Activated T-helper 17 cell treated with anti-CD3 and anti-CD28 coated beads, Interleukin-2, amount 50 U/mL, for 72 hours (primary cell): ENCODE data around the gene SLC35C1. TPM values are rescaled to one million over a fixed set of nuclear protein-coding genes. Genes with fewer than 3 reads are reported as not detected.
A peak's percentile ranks its signal among the peaks of the same experiment; 100 is the strongest.
"Not testable (repeated sequence)": the region's sequence is repeated elsewhere in the genome, so short reads cannot be mapped to it uniquely, and the experiment has no call there.

Source experiments
- ATAC-seq: fragments of 150-1000 bp; cut with Tn5 transposase; replicated peaks from 2 replicates; pipeline ENCODE4 v1.10.0; 2021; ENCODE audit warnings: mild to moderate bottlenecking, moderate library complexity
- H3K27ac Mint-ChIP-seq: one replicate; pipeline ENCODE4 v1.8.0; 2022; ENCODE audit warnings: mixed read lengths
- H3K27me3 Mint-ChIP-seq: one replicate; pipeline ENCODE4 v1.8.0; 2022; ENCODE audit warnings: mixed read lengths
- H3K36me3 Mint-ChIP-seq: one replicate; pipeline ENCODE4 v1.8.0; 2022; ENCODE audit warnings: low read depth, mild to moderate bottlenecking, mixed read lengths
- H3K4me1 Mint-ChIP-seq: one replicate; pipeline ENCODE4 v1.8.0; 2022; ENCODE audit warnings: mixed read lengths
- H3K4me3 Mint-ChIP-seq: one replicate; pipeline ENCODE4 v1.8.0; 2022; ENCODE audit warnings: mild to moderate bottlenecking, mixed read lengths
- H3K9me3 Mint-ChIP-seq: one replicate; pipeline ENCODE4 v1.8.0; 2022; ENCODE audit warnings: mixed read lengths
- total RNA-seq, 2 donors: library from RNA; stranded (reverse); gene quantifications; one replicate each; pipeline ENCODE4 v1.2.3, GENCODE V29; 2022

The SLC35C1 gene
- total RNA-seq, 2 donors from 2014 or later = 8.7 to 18.9 TPM

DNA sequence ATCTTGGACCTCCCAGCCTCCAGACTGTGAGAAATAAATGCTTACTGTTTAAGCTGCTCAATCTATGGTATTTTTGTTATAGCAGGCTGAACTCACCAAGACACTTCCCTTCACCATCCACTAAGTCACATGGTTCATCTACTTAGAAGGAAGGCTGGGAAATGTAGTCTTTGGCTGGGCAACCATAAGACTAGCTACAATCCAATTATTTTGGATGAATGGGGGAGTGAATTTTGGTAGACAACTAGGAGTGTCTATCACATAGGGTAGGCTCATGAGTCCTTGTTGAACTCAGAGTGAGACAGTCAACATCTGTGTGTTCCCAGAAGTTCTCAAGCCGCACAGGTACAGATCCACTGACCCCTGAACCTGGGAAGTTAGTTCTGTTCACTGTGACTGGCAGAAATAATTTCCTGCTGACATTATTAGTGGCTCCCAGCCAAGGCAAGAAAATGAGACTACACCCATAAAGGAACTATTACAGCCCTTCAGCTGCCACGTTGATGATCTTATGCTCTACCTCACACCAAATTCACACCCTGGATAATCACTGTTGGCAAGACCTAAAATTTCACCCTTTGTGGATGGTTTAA lies 3.1 kb upstream of the SLC35C1 start:
- Mint-ChIP-seq H3K9me3 (no peaks in the 10 kb centered on the region), H3K27ac (no peak overlapping the region), H3K36me3 (no peaks in the 10 kb centered on the region), H3K4me1 (peaks cover 7% of the 10 kb centered on the region), H3K4me3 (no peak overlapping the region), H3K27me3 (no peaks in the 10 kb centered on the region)
- no peak for ATAC-seq

DNA sequence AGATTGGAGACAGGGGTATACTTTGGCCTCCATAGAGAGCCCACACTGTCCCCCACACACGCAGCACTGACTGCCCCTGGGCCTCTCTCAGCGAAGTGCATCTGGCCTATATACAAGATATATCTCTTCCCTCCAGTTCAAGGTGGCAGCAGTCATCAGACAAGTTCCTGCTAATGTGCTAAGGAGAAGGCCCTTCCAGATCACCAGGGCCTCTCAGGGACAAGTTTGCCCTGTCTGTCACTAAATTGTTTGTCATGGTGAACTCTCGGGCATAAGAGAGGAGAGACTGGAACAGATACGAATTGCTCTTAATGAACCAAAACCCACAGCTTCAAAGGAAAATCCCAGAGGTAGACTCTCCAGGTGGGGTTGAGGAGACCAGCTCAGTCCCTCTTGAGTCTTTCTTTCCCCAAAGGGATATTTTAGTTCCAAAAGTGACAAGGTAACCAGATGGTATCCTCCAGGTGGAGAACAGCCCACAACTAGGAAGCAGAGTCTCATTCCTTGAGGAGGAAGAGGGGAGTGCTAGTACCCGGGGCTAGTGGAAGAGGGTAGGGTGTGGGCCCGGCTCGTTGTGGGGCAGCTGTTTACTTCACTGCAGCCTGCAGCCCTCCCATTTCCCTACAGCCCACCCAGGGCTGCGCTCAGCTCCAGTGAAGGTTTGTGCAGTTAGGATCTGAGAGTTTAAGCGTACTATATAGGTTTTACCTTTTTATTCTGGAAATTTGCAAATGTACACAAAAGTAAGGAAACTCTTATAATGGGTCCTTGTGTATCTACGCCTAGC lies 2.2 kb upstream of the SLC35C1 start:
- no peaks in the 10 kb centered on the region for H3K36me3 Mint-ChIP-seq
- no peak for ATAC-seq
- H3K4me1 Mint-ChIP-seq = peaks cover 13% of the 10 kb centered on the region
- no peaks in the 10 kb centered on the region for H3K9me3 Mint-ChIP-seq
- no peaks in the 10 kb centered on the region for H3K27me3 Mint-ChIP-seq
- H3K4me3 Mint-ChIP-seq = peak overlapping the region; percentile 77
- H3K27ac Mint-ChIP-seq = no peak overlapping the region

DNA sequence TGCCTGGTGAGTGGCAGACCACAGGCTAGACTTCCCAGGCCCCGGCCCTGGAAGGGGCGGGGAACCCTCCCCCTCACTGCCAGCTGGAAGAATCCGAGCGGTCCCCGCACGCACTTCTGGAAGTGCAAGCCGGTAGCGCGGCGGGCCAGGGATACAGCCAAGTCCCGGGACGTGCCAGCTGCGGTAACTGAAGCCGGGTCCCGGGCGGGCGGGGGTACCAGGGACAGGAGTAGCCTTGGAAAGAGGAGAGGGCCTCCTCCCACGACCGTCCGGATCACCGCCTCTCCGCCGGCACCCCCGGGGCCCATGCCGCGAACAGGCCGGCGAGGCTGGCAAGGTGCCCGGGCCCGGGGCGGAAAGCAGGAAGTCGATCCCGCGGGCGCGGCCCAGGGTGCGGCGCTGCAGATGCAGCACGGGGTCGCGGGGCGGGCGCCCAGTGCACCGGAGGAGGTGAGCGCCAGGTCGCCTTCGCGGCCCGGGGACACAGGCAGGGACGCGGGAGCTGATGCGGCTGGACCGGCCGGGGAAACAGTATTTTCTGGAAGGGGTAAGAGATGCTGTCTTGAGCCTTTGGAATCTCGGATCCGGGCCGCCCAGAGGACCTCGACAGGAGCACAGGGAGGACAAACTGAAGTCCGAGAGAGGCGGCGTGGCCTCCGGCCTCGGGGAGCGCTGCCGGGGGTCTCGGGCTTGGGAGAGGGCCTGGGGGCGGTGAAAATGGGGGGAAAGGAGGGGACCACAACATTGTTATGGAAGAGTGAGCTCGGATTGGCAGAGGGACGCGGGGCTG lies 783 bp upstream of the SLC35C1 start:
- no peaks in the 10 kb centered on the region for H3K9me3 Mint-ChIP-seq
- peaks cover 10% of the 10 kb centered on the region for H3K36me3 Mint-ChIP-seq
- ATAC-seq = peak; percentile 53
- no peaks in the 10 kb centered on the region for H3K27me3 Mint-ChIP-seq
- peaks cover 13% of the 10 kb centered on the region for H3K4me1 Mint-ChIP-seq
- H3K4me3 Mint-ChIP-seq = peak overlapping the region; percentile 77
- H3K27ac Mint-ChIP-seq = peak overlapping the region; percentile 69

DNA sequence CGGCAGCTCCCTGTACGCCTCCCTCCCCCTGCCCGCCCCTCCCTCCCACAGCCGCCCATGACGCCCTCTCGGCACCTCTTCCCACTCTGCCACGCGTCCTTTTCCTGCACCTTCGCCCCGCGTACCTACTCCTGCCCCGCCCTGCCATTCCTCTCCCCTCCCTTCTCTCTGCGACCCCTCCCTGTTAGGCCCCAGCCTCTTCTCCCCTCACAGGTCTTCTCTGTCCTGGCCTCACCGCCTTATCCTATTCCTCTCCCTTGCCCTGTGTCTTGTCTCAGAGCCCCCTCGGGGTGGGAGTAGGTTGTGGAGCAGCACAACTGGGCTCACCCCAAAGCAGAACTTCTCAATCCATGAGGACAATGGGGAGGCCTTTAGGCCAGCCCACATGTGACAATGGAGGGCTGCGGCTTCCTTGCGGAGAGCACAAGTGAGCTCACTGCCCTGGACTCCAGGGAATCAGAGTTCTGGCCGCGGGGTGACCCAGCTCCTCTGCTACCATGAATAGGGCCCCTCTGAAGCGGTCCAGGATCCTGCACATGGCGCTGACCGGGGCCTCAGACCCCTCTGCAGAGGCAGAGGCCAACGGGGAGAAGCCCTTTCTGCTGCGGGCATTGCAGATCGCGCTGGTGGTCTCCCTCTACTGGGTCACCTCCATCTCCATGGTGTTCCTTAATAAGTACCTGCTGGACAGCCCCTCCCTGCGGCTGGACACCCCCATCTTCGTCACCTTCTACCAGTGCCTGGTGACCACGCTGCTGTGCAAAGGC lies 539 bp downstream of the SLC35C1 start:
- peaks cover 20% of the 10 kb centered on the region for H3K4me1 Mint-ChIP-seq
- H3K27ac Mint-ChIP-seq = peak overlapping the region; percentile 69
- peaks cover 21% of the 10 kb centered on the region for H3K36me3 Mint-ChIP-seq
- peak overlapping the region; percentile 77 for H3K4me3 Mint-ChIP-seq
- no peaks in the 10 kb centered on the region for H3K27me3 Mint-ChIP-seq
- peak; percentile 42 for ATAC-seq
- H3K9me3 Mint-ChIP-seq = no peaks in the 10 kb centered on the region

DNA sequence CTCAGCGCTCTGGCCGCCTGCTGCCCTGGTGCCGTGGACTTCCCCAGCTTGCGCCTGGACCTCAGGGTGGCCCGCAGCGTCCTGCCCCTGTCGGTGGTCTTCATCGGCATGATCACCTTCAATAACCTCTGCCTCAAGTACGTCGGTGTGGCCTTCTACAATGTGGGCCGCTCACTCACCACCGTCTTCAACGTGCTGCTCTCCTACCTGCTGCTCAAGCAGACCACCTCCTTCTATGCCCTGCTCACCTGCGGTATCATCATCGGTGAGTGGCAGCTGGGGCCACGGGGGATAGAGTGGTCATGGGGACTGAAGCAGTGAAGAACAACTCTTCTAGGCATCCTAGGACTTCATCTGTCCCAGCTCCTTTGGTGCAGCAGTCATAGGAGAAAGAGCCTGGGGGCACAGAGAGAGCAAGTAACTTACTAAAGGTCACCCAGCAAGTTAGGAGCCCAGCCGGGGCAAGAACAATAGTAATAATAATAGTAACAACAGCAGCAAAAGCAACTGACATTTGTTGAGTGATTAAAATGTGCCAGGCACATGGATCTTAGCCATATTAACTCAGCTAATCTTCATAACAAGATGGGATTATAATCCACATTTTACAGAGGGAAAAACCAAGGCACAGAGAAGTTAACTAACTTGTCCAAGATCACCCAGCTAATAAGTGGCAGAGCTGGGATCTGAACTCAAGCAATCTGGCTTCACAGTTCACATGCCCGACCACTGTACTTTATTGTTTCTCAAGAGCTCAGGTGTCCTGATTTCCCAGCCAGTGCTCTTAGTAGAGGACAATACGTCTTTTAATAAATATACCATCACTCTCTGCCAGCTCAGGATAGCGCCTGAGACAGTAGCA lies 1.4 kb downstream of the SLC35C1 start:
- Mint-ChIP-seq H3K9me3 (no peaks in the 10 kb centered on the region), H3K27me3 (no peaks in the 10 kb centered on the region), H3K36me3 (peaks cover 25% of the 10 kb centered on the region), H3K4me1 (peaks cover 20% of the 10 kb centered on the region), H3K27ac (peak overlapping the region; percentile 69), H3K4me3 (peak overlapping the region; percentile 77)
- no peak for ATAC-seq

DNA sequence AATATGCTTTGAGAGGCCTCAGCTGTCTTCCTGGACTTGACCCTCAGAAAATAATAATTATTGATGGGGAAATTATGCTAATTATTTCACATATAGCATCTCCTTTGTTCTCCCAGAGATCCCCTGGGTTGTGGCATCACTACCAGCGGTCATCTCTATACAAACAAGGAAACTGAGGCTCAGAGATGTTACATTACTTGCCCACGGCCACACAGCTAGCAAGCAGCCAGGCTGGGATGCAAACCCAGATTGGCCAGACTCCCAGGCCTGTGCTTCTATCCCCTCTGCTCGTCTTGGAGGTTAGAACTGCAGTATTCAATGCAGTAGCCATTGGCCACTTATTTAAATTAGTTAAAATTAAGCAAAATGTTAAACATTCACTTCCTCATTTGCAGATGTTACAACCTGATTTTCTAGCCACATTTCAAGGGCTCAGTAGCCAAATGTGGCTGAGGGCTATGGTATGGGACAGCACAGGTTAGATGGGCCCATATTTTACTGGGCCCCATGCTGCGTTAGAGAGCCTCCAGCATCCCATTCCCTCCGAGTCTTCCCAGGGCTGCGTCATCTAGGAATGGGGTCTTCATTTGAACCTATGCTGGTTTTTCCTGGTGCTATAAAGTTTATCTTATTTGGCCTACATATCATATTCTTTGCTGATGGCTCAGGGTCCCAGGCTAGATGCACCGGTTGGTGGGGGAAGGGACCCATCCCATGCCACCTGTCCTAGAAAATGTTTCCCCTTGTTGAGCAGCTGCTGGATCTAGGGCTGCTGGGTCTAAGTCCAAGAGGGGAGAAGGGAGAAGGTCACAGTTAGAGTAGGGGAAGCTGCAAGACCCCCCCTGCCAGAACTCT lies 2.2 kb downstream of the SLC35C1 start:
- H3K27me3 Mint-ChIP-seq = no peaks in the 10 kb centered on the region
- H3K4me1 Mint-ChIP-seq = peaks cover 20% of the 10 kb centered on the region
- ATAC-seq = no peak
- H3K4me3 Mint-ChIP-seq = peak overlapping the region; percentile 77
- H3K9me3 Mint-ChIP-seq = no peaks in the 10 kb centered on the region
- H3K27ac Mint-ChIP-seq = peak overlapping the region; percentile 78
- peaks cover 27% of the 10 kb centered on the region for H3K36me3 Mint-ChIP-seq

DNA sequence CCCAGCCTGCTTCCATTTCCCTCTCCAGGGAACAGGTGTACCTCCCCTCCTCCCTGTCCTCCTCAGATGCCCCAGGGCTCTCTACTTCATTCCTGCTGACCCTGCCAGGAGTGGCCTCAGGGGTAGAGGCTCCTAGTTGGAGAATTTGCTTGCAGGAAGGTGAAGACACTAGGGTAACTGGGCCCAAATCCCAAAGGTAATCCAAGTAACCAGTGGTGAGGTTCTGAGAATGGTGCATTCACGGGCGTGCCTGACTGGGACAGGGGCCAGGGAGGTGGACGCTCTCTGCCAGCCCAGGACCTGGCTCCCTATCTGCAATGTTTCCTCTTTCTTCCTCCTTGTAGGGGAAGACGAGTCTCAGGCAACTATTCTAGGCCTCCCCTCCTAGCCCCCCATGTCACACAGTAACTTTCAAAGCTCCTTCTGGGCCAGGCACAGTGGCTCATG lies 2.9 kb downstream of the SLC35C1 start:
- peaks cover 30% of the 10 kb centered on the region for H3K36me3 Mint-ChIP-seq
- ATAC-seq = no peak
- peak overlapping the region; percentile 78 for H3K27ac Mint-ChIP-seq
- peak overlapping the region; percentile 77 for H3K4me3 Mint-ChIP-seq
- H3K4me1 Mint-ChIP-seq = peaks cover 20% of the 10 kb centered on the region
- H3K9me3 Mint-ChIP-seq = no peaks in the 10 kb centered on the region
- H3K27me3 Mint-ChIP-seq = no peaks in the 10 kb centered on the region

DNA sequence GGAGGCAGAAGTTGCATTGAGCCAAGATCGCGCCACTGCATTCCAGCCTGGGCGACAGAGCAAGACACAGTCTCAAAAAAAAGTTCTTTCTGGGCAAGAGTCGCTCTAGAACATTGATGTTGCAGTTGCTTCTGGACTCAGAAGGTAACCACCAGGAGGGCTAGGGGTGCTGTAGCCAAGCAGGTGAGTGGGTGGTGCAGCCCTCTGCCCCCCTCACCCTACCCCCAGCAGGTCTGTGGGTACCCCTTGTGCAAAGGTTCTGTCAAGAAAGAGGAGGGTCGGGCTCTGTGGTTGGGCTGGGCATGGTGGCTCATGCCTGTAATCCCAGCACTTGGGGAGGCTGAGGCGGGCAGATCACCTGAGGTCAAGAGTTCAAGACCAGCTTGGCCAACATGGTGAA lies 3.5 kb downstream of the SLC35C1 start:
- not testable (repeated sequence) for H3K9me3 Mint-ChIP-seq, ATAC-seq, H3K27me3 Mint-ChIP-seq
- Mint-ChIP-seq H3K36me3 (peaks cover 30% of the 10 kb centered on the region), H3K4me1 (peaks cover 20% of the 10 kb centered on the region), H3K27ac (peak overlapping the region; percentile 72), H3K4me3 (peak overlapping the region; percentile 77)

DNA sequence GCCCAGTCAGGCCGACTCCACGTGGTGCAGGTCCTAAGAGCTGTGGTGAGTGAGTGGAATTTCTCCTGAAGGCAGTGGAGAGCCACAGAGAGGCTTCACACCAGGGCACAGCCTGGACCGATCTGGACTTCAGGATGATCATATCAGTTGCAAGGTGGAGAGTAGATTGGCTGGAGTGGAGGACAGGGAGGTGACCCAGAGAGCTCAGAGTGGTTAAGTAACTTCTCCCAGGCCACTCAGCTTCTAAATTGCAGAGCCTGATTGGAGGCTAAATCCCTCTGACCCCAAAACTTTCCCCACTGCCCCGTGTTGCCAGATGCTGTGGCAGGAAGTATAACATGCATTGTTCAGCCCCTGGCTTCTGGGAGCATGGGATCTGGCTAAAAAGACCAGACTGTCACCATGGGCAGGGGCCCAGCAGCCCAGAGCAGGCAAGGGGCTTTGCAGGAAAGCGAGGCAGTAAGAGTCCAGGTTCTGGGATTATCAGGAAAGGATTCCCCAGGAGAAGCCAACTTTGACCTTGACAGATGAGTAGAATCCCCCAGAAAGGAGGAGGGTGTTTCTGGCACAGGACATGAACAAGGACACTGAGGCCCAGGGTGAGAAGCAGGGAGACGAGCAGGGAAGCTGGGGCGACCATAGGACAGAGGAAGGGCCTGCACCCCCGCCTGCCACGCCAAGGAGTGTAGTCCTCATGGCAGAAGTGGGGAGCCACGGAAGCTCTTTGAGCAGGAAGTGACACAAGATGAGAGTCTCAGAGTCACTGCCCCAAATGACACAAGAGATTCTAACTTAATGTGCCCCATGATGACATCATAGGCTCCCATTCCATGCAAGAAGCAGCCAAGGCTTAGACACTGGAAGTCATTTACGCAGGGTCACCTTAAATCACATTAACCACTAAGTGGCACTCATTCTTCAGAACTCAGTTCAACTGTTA lies 4.8 kb downstream of the SLC35C1 start:
- Mint-ChIP-seq H3K4me1 (peaks cover 20% of the 10 kb centered on the region), H3K36me3 (peaks cover 30% of the 10 kb centered on the region), H3K27ac (peak overlapping the region; percentile 72), H3K9me3 (no peaks in the 10 kb centered on the region), H3K4me3 (no peak overlapping the region), H3K27me3 (no peaks in the 10 kb centered on the region)
- no peak for ATAC-seq

DNA sequence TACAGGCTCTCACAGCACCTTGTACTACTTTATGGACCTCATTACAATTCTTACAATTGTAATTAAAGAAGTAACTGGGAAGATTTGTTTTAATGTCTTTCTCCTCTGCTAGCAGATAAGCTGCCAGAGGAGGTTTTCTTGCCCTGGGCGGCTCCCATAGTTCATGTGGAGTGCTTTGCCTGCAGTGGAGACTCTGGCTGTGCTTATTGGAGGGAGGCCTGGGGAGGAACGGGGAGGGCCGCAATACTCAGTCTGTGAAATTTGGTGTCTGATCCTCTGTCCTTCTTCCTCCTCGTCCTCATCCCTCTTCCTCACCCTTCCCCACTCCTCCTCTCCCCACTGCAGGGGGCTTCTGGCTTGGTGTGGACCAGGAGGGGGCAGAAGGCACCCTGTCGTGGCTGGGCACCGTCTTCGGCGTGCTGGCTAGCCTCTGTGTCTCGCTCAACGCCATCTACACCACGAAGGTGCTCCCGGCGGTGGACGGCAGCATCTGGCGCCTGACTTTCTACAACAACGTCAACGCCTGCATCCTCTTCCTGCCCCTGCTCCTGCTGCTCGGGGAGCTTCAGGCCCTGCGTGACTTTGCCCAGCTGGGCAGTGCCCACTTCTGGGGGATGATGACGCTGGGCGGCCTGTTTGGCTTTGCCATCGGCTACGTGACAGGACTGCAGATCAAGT lies 5.6 kb downstream of the SLC35C1 start:
- H3K27ac Mint-ChIP-seq = peak overlapping the region; percentile 72
- H3K27me3 Mint-ChIP-seq = no peaks in the 10 kb centered on the region
- no peaks in the 10 kb centered on the region for H3K9me3 Mint-ChIP-seq
- peaks cover 20% of the 10 kb centered on the region for H3K4me1 Mint-ChIP-seq
- H3K36me3 Mint-ChIP-seq = peaks cover 30% of the 10 kb centered on the region
- ATAC-seq = no peak
- no peak overlapping the region for H3K4me3 Mint-ChIP-seq

DNA sequence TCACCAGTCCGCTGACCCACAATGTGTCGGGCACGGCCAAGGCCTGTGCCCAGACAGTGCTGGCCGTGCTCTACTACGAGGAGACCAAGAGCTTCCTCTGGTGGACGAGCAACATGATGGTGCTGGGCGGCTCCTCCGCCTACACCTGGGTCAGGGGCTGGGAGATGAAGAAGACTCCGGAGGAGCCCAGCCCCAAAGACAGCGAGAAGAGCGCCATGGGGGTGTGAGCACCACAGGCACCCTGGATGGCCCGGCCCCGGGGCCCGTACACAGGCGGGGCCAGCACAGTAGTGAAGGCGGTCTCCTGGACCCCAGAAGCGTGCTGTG lies 6.1 kb downstream of the SLC35C1 start:
- Mint-ChIP-seq H3K36me3 (peaks cover 30% of the 10 kb centered on the region), H3K9me3 (no peaks in the 10 kb centered on the region), H3K4me3 (no peak overlapping the region), H3K4me1 (peaks cover 18% of the 10 kb centered on the region), H3K27ac (no peak overlapping the region), H3K27me3 (no peaks in the 10 kb centered on the region)
- no peak for ATAC-seq
